ES-I3 (cell line): Measurements from ENCODE around the gene CAPN12.

Experiments
- H3K36me3 ChIP-seq: 2 replicates; pipeline ENCODE4 v1.6.1; 2013; ENCODE audit warnings: mild to moderate bottlenecking, low read length, control low read depth, moderate library complexity; ENCODE audit not compliant: insufficient read depth
- H3K4me1 ChIP-seq: 2 replicates; pipeline ENCODE4 v1.6.1; 2013; ENCODE audit warnings: mild to moderate bottlenecking, control low read depth, low read length; ENCODE audit not compliant: insufficient read depth
- H3K9ac ChIP-seq: 2 replicates; pipeline ENCODE4 v1.6.1; 2013; ENCODE audit warnings: low read depth, mild to moderate bottlenecking, low read length, moderate library complexity
- H3K9me3 ChIP-seq: 2 replicates; pipeline ENCODE4 v1.6.1; 2013; ENCODE audit warnings: mild to moderate bottlenecking, low read length, moderate library complexity; ENCODE audit not compliant: control insufficient read depth, insufficient read depth

The CAPN12 gene

GRCh38 chr19:38719761-38720558 is 24.3 kb downstream of the CAPN12 start:
- Histone ChIP-seq H3K4me1 (no peaks in the 10 kb centered on the region), H3K9me3 (no peaks in the 10 kb centered on the region), H3K36me3 (peaks cover 56% of the 10 kb centered on the region)

GRCh38 chr19:38718747-38719543 is 25.3 kb downstream of the CAPN12 start:
- Histone ChIP-seq H3K4me1 (no peaks in the 10 kb centered on the region), H3K9me3 (no peaks in the 10 kb centered on the region), H3K9ac (no peak overlapping the region), H3K36me3 (peaks cover 60% of the 10 kb centered on the region)

More at GRCh38 chr19:38719761-38720558, 24.3 kb downstream of the CAPN12 start:
- H3K9ac ChIP-seq: no peak overlapping the region

GRCh38 chr19:38717855-38718254 is 26.4 kb downstream of the CAPN12 start:
- Histone ChIP-seq H3K36me3 (peaks cover 56% of the 10 kb centered on the region), H3K4me1 (no peaks in the 10 kb centered on the region), H3K9ac (no peak overlapping the region), H3K9me3 (no peaks in the 10 kb centered on the region)

GRCh38 chr19:38717051-38717450 is 27.2 kb downstream of the CAPN12 start:
- Histone ChIP-seq H3K36me3 (peaks cover 48% of the 10 kb centered on the region), H3K9me3 (no peaks in the 10 kb centered on the region), H3K9ac (no peak overlapping the region), H3K4me1 (no peaks in the 10 kb centered on the region)

- Histone ChIP-seq H3K36me3 (peaks cover 47% of the 10 kb centered on the region), H3K9me3 (no peaks in the 10 kb centered on the region), H3K9ac (no peak overlapping the region), H3K4me1 (no peaks in the 10 kb centered on the region)
Measured at GRCh38 chr19:38715555-38715954, 28.7 kb downstream of the CAPN12 start.

- Histone ChIP-seq H3K36me3 (peaks cover 52% of the 10 kb centered on the region), H3K4me1 (no peaks in the 10 kb centered on the region), H3K9me3 (no peaks in the 10 kb centered on the region), H3K9ac (no peak overlapping the region)
Measured at GRCh38 chr19:38714354-38714778, 29.9 kb downstream of the CAPN12 start.

GRCh38 chr19:38713865-38714264 is 30.4 kb downstream of the CAPN12 start:
- H3K4me1 ChIP-seq: no peaks in the 10 kb centered on the region
- no peak overlapping the region for H3K9ac ChIP-seq
- peaks cover 50% of the 10 kb centered on the region for H3K36me3 ChIP-seq

GRCh38 chr19:38713227-38713649 is 31.0 kb downstream of the CAPN12 start:
- Histone ChIP-seq H3K36me3 (peaks cover 52% of the 10 kb centered on the region), H3K9ac (no peak overlapping the region), H3K9me3 (no peaks in the 10 kb centered on the region), H3K4me1 (no peaks in the 10 kb centered on the region)

More at GRCh38 chr19:38713865-38714264, 30.4 kb downstream of the CAPN12 start:
- H3K9me3 ChIP-seq: no peaks in the 10 kb centered on the region

GRCh38 chr19:38712161-38712748 is 32.0 kb downstream of the CAPN12 start:
- H3K4me1 ChIP-seq: no peaks in the 10 kb centered on the region
- H3K36me3 ChIP-seq: peaks cover 59% of the 10 kb centered on the region
- no peak overlapping the region for H3K9ac ChIP-seq
- no peaks in the 10 kb centered on the region for H3K9me3 ChIP-seq

GRCh38 chr19:38711726-38712153 is 32.5 kb downstream of the CAPN12 start:
- Histone ChIP-seq H3K9me3 (no peaks in the 10 kb centered on the region), H3K36me3 (peaks cover 58% of the 10 kb centered on the region), H3K4me1 (no peaks in the 10 kb centered on the region), H3K9ac (no peak overlapping the region)

- H3K9ac ChIP-seq: no peak overlapping the region
- H3K36me3 ChIP-seq: peaks cover 56% of the 10 kb centered on the region
- no peaks in the 10 kb centered on the region for H3K4me1 ChIP-seq
- no peaks in the 10 kb centered on the region for H3K9me3 ChIP-seq
Measured at GRCh38 chr19:38710928-38711725, 33.1 kb downstream of the CAPN12 start.

GRCh38 chr19:38710416-38710702 is 33.9 kb downstream of the CAPN12 start:
- Histone ChIP-seq H3K9me3 (no peaks in the 10 kb centered on the region), H3K4me1 (no peaks in the 10 kb centered on the region), H3K9ac (no peak overlapping the region), H3K36me3 (peaks cover 60% of the 10 kb centered on the region)

- peaks cover 59% of the 10 kb centered on the region for H3K36me3 ChIP-seq
Measured at GRCh38 chr19:38709671-38710415, 34.4 kb downstream of the CAPN12 start.

More at GRCh38 chr19:38709671-38710415, 34.4 kb downstream of the CAPN12 start:
- no peak overlapping the region for H3K9ac ChIP-seq
- H3K4me1 ChIP-seq: no peaks in the 10 kb centered on the region
- H3K9me3 ChIP-seq: no peaks in the 10 kb centered on the region
